ENCODE data around the gene MAP3K19. TPM values are rescaled to one million over a fixed set of nuclear protein-coding genes. Genes with fewer than 3 reads are reported as not detected.

MAP3K19 gene
- not detected in 2 replicates for total RNA-seq

GRCh38 chr2:135047300-135047699 lies at the start of gene MAP3K19:
TSS of gene MAP3K19 (minus strand) at chr2:135047447. CDS start at chr2:135024647, 22,800 bp downstream.

GRCh38 chr2:135052042-135052876 lies 5.0 kb upstream of the MAP3K19 start, which contains the start of gene RAB3GAP1:
TSS of gene RAB3GAP1 (plus strand) at chr2:135052292. CDS start at chr2:135052308, 16 bp downstream.

GRCh38 chr2:134918526-134919340 lies 128.5 kb downstream of the MAP3K19 start, which contains the start of gene CCNT2:
TSS of gene CCNT2 (plus strand) at chr2:134918822. CDS start at chr2:134918855, 33 bp downstream.

Other genes with a start within 250 kb of the MAP3K19 start
- not detected in 2 replicates for gene ACMSD, start 208.8 kb downstream of the MAP3K19 start, total RNA-seq
- 26.5 and 35.7 TPM in 2 replicates for gene CCNT2, start 128.6 kb downstream of the MAP3K19 start, total RNA-seq
- 85.2 and 86.5 TPM in 2 replicates for gene RAB3GAP1, start 4.8 kb upstream of the MAP3K19 start, total RNA-seq